Measurements from ENCODE around the gene DIAPH2. TPM values are rescaled to one million over a fixed set of nuclear protein-coding genes. Genes with fewer than 3 reads are reported as not detected.

Gene DIAPH2
- total and polyA plus RNA-seq, 9 of the 15 experiments (the other 6 are each of a cell fraction or from before 2014, with no cell fraction given), result 0.01 to 0.18 (median 0.07) TPM; not detected in 1

GRCh38 chrX:96838537-96838936 is 153.9 kb downstream of the DIAPH2 start:
- BruUV-seq (replicated peaks), result no TSS peak
- intact Hi-C loops (cut with micrococcal nuclease), result no loop called here
- WGBS (ENCODE audit: insufficient coverage, low coverage, missing lambda C conversion rate), result 0% methylated on average over 1 of the region's 1 CpG

More at GRCh38 chrX:96838537-96838936, 153.9 kb downstream of the DIAPH2 start:
- H3K36me3 ChIP-seq (ENCODE audit: control insufficient read depth, insufficient read depth, low read length), result no peaks in the 10 kb centered on the region
- TF ChIP-seq BMI1 (IDR thresholded peaks at IDR 0.05; ENCODE audit: low read length) (no peak), CHD7 (IDR thresholded peaks at IDR 0.05; ENCODE audit: low read depth, low read length) (no peak)
- no peak overlapping the region for H3K4me2 ChIP-seq (ENCODE audit: insufficient read depth, low read length)
- ATAC-seq (no peak), FAIRE-seq (no peak), DNase-seq (ENCODE audit: extremely low read depth in 1 of 4, low spot score in 3 of 4) (no peak)
- no peaks in the 10 kb centered on the region for H3K4me1 ChIP-seq (replicated peaks in 1 of 2; ENCODE audit: control insufficient read depth in 2 of 2, insufficient read depth in 2 of 2, low read length in 2 of 2)
- ChIA-PET CTCF (ENCODE audit: low intra/inter-chr PET ratio) (no interaction called here), POLR2A (no interaction called here)
- no peak overlapping the region for H3K27ac ChIP-seq (ENCODE audit: extremely low read depth, low read depth, low read length)
- no peaks in the 10 kb centered on the region for H3K9me1 ChIP-seq (ENCODE audit: control insufficient read depth, insufficient read depth, low read length)
- no peak overlapping the region for H3K4me3 ChIP-seq
- no peak overlapping the region for H3K9ac ChIP-seq (ENCODE audit: insufficient read depth in 1 of 2, low read depth in 2 of 2, low read length in 2 of 2)
- in situ Hi-C loops (cut with MboI), result no loop called here
- H3K9me3 ChIP-seq (replicated peaks; ENCODE audit: control insufficient read depth, insufficient read depth, low read depth, low read length), result no peaks in the 10 kb centered on the region
- H3K79me2 ChIP-seq (ENCODE audit: control insufficient read depth, insufficient read depth, low read length), result no peaks in the 10 kb centered on the region
- H4K20me1 ChIP-seq (replicated peaks; ENCODE audit: control insufficient read depth, insufficient read depth, low read length), result no peaks in the 10 kb centered on the region
- no peaks in the 10 kb centered on the region for H3K27me3 ChIP-seq (ENCODE audit: control insufficient read depth in 2 of 2, insufficient read depth in 2 of 2, low read length in 2 of 2)
- H2AFZ ChIP-seq (ENCODE audit: low read depth, low read length), result no peak overlapping the region
